GM19035 (cell line): Measurements from ENCODE around the gene ARID2.

ENCODE experiments used
- ATAC-seq: cut with Tn5 transposase; IDR thresholded peaks from one replicate; pipeline ENCODE4 v1.9.1; 2021; ENCODE audit not compliant: unreplicated experiment

Gene ARID2

DNA sequence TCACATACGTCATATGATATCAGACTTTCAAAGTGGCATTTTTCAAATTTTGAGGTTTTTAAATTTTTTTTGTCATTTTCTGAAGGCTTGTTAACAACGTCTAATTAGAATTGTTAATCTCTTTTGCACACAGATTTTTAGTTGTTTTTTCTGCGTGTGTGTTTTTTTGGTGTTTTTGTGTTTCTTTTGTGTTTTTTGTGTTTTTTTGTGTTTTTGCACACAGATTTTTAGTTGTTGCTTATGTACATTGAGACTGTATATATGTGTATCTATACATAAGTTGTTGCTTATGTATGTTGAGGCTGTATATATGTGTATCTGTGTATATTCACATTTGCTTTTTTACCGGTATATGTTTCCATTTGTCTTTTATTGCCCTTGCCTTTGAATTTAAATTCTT, 30.8 kb downstream of the ARID2 start:
- ATAC-seq, result no peak

DNA sequence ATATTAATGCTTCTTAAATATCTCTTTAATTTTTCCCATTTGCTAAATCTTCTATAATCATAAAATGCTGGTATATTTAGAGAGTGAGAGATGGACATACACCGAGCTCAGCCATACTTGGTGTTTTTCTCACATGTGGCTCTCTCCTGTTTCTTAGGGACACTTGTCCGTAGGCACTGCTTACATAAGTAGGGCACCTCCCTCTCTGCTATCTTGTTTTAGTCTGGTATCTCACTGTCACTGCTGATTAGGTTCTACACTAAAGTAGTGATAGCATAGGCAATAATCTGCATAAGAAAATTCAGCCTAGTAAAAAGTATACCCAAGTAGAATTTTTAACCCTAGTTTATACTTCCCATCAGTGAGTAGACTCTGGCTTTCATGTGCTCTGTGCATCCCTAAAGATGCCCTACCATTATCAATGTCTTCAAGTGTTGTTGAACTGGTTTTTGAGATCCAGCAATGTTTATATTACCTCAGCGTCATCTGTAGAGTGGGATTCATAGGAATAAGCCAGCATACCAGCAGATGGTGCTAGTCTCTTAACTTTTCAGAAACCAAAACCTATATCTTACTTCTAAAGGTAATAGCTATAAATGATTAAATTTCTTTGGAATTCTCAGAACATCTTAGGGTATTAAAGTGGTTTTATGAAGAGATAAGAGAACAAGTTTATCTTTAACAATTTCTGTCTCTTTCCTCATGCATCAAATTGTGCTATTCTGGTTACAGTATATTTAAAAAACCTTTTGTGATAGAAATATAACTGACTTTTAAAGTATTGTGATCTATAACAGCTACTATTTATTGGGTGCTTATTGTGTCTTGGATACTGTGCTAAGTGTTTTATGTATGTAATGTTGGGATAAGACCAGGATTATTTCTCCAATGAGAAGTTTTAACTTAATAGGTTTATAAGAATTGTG, 32.9 kb downstream of the ARID2 start:
- peak; percentile 50 for ATAC-seq

DNA sequence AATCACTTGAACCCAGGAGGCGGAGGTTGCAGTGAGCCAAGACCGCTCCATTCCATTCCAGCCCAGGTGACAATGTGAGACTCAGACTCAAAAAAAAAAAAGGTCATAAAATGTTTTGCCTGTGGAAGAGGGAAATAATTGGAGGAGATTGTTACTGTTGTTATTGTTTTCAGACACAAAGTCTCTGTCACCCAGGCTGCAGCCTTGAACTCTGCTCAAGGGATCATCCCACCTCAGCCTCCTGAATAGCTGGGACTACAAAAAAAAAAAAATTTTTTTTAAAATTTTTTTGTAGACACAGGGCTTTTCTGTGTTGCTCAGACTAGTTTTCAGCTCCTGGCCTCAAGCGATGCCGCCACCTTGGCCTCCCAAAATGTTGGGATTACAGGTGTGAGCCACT, 33.9 kb downstream of the ARID2 start:
- ATAC-seq, result no peak

DNA sequence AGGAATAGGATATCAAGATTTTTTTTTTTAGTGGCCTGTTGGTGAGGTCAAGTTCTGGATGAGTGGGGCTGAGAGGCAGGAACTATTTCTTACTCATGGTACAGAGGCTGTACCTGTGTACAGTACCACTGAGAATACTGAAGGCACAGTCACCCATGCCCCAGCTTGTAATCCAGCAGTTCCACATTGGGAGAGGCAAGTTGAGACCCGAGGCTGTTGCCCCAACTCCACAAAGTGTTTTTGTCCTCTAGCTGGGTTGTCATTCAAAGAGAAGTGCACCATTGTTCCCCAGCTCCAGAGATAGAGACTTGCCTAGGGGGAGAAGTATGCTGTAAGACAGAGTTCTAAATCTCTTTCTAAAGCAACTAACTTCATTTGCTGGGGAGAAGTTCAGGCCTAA, 38.7 kb downstream of the ARID2 start:
- no peak for ATAC-seq

DNA sequence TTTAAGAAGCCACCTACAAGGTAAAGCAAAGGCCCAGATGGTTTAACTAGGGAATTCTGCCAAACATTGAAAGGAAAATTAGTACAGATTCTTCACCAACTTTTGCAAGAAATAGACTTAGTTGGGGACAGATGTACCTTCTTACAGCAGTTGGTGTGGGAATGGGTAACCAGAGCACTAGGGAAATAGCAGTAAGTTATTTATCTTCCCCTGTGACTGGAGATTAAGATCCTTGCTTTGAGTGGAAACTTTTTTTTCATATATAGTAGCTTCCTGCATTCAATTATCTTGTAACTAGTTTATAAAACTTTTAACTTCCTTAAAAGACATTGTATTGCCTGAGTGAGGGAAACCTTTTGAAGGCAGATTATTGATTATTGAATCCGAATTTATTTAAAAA, 44.2 kb downstream of the ARID2 start:
- no peak for ATAC-seq

DNA sequence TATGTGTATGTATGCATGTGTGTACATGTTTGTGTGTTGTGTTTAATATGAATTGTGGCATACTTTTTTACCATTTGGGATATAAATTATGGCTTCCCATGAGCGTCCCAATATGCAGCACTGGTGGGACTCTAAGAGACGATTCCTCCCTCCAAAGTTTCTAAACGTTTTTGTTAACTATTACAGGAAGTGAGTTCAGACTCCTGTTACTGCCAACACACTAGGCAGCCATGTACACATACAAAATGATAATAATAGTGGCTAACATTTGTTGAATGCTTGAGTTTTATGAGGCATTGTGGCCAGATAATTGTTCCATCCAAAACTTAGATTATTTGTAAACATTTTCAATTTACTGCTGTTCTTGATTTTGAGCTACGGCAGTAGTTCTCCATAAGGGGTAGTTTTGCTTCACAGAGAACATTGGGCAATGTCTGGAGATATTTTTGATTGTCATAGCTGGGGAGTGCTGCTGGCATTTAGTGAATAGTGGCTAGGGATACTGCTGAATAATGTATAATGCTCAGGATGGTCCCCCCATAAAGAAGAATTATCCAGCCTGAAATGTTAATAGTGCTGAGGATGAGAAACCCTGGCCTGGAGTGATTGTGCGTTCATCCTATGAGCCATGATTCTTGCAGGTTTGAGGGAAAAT, 45.1 kb downstream of the ARID2 start:
- ATAC-seq, result no peak

DNA sequence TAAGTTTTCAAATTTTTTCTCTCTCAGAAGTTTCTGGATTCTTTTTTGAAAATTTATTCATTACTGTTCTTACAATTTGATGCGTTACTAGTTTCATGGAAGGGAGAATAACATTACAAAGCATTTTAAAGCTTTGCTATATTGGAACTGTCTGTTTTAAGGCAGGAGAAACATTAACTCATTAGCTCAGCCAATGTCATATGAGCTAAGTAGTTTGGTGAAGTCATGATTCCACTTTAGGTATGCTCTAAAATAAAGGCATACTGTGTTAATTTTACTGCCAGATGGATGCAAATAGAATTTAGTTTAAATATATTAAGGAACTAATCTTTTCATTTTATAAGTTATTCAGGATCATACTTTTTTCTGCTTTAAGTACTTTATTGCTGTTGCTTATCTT, 46.0 kb downstream of the ARID2 start:
- no peak for ATAC-seq

DNA sequence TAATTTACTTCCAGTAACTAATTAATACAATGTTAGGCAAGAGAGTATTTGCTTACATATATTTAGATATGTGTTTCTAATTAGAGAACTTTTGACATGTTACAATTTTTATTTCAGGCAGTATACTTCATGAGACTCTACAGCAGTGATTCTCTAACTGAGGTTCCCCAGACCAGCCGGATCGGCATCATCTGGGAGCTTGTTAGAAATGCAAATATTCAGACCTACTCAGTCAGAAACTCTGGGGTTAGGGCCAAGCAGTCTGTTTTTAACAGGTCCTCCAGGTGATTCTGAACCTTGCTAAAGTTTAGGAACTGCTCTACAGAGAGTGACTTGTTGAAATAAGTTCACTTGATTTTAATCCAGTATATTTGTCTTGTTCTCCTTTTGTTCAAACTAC, 46.5 kb downstream of the ARID2 start:
- ATAC-seq, result no peak

DNA sequence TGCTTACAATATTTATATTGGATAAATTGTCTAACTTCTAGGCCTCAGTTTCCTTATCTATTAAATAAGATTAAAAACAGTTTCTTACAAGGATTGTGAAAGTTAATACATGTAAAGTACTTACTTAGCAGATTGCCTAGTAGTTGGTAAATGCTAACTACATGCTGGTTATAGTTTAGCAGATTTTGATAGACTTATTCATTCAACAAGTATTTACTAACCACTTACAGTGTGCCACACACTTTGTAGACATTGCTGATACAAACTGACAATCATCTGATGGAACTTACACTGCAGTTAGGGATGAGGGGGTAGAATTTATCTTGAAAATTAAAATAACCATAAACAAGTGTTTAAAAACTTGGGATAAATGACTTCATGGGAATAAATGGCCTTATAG, 50.4 kb downstream of the ARID2 start:
- no peak for ATAC-seq

DNA sequence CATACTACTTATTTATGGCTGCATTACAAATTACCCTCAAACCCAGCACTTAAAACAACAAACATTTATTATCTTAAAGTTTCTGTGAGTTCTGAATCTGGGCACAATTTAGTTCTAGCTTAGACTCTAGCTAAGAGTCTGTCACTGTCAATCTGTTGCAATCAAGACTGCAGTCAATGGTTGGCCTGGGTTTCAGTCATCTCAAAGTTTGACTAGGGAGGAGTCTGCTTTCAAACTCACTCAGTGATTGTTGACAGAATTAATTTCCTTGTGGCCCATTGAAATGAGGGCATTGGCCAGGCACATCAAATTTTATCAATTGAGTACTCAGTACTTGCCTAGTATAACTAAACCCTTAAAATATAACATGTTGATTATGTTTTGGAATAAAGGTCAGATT, 51.6 kb downstream of the ARID2 start:
- ATAC-seq, result no peak

DNA sequence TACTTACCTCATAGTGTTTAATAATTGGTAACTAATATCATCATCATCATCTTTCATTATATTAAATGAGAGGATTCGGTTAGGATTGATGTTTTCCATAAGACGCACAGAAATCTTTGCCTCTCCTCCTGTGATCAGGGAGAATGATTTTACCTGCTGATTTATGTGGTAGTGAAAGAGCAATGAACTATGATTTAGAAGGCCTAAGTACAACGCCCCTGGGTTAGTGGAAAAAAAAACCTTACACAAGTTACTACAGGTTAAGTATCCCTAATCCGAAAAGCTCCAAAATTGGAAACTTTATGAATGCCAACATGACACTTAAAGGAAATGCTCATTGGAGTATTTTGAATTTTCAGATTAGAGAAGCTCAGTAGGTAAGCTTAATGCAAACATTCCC, 55.8 kb downstream of the ARID2 start:
- no peak for ATAC-seq

DNA sequence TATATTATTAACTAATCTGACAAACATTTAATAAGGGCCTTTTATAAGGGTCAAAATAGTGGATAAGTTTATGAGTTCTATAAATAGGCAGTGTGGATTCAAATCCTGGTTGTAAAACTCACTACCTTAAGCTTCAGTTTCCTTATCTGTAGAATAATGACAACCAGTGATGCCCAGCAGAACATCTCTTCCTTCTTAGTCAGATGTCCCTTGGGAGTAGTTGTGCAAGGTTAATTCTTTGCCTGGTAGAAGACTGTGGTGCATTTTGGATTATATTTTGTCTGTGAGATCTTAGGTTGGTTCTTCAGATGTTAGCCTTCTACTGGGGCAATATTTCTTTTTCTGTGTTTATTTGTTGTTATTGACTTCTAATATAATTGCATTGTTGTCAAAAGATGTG, 59.5 kb downstream of the ARID2 start:
- no peak for ATAC-seq

DNA sequence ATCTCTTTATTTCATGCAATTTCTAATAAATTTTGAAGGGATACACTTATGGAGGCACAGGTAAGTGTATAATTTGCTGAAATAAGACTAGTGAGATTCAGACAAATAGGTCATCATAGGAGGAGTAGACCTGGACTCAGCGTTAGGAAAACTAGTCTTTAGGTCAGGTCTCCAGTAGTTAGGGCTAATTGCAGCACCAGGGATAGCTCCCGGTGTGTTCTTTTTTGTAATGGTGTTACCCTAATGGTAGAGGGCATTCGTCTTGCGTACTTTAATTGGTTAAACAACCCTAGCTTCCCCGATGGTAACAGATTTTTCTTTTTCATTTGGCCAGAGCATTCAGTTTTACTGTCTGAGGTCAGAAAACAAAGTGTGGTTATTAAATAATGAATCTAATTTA, 64.9 kb downstream of the ARID2 start:
- no peak for ATAC-seq

DNA sequence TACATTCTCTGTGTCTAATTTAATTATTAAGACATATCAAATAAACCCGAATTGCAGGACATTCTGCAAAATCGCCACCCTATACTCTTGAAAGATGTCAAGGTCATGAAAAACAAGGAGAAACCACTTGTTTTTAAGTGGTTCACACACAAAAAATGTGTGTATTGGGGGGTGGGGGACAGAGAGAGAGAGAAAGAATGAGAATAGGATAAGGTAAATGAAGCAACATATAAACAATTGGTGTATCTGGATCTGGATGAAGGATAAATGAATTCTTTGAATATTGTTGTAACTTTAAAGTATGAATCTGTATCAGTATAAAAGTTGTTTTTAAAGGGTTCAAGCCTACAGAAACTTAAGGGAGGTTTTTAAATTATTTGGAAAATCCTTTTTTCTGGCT, 72.1 kb downstream of the ARID2 start:
- no peak for ATAC-seq

DNA sequence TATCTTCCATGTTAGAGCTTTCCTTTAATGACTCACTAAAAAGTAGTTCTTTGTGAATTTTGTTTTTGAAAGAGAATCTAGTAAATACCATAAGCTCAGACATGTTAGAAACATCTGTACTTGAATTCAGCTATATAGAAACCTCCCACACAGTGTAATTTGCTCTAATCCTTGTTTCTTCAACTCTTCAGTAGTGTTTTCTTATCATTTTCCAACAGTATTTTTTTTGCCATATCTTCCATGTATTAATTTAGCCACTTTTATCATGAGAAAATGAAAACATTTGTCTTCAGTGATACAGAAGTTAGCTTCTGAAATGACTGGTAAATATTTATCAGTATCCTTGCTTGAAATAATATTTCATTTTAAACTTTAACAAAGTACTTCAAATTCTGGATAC, 73.6 kb downstream of the ARID2 start:
- ATAC-seq, result no peak

DNA sequence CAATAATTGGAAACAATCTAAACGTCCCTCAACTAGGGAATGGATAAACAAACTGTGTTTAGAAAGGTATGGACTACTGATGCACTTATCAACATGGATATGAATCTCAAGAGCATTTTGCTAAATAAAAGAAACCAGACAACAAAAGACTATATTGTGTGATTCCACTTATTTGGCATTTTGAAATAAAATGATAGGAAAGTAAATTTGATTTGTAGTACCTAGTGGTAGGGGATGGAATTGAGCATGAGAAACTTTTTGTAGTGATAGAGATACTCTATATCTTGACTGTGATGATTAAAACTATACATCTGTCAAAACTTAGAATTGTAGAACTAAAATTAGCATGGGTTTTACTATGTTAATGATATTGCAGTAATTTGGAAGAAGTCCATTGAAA, 87.1 kb downstream of the ARID2 start:
- no peak for ATAC-seq

DNA sequence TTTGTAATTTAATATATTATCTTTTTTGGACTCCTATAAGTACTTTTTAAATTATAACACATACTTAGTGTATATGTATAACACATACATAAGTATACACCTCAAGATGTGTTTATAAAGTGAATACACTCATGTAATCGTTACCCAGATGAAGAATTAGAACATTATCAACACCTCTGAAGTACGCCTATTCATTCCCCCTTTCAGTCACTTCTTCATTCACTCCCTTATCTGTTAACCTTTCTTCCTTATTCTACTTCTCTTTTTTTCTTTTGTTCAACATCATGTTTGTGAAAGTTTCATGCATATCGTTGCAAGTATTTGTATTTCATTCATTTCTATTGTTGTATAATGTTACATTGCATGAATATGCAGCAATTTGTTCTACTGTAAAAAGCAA, 98.5 kb downstream of the ARID2 start:
- no peak for ATAC-seq

DNA sequence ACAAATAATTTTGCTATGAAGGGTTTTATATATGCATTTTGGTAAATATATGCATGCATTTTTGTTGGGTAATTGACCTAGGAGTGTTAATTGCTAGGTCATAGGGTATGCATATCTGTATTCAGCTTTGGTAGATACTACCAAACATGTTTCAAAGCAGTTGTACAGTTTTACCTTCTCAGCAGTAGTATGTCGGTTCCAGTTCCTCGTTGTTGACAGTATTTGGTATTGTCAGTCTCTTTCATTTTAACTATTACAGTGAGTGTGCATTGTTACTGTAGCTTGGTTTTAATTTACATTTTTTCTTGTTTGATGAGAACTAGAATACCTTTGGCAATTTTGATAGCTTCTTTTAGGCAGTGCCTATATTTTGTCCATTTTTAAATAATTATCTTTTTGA, 98.9 kb downstream of the ARID2 start:
- no peak for ATAC-seq

DNA sequence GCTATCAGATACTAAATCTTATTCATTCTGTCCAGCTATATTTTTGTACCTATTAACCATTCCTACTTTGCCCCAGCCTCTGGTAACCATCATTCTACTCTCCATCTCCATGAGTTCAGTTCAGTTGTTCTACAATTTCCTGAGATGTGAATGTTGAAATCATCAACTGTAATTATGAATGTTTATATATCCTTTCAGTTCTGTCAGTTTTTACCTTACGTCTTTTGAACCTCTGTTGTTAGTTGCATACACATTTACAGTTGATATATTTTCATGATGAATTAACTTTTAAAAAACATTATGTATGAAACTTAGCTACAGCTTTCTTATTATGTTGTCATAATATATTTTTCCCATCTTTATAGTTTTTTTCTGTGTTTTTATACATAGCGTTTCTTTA, 102.1 kb downstream of the ARID2 start:
- no peak for ATAC-seq

DNA sequence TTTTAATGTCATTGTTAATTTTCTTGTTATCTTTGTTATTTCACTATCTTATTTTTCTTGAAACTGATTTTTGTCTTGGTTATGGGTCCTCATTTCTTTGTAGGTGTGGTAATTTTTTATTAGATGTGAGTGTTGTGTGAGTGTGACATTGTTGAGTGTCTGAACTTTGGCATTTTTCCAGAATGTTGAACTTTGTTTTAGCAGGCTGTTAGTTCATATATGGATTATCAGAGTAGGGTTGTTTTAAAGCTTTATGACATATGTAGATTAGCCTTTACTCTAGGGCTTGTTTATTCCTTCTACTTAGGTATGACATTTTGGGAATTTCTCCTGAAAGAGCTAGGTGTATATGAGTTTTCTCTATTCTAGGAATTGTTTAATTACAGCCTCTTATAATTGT, 103.9 kb downstream of the ARID2 start:
- no peak for ATAC-seq

DNA sequence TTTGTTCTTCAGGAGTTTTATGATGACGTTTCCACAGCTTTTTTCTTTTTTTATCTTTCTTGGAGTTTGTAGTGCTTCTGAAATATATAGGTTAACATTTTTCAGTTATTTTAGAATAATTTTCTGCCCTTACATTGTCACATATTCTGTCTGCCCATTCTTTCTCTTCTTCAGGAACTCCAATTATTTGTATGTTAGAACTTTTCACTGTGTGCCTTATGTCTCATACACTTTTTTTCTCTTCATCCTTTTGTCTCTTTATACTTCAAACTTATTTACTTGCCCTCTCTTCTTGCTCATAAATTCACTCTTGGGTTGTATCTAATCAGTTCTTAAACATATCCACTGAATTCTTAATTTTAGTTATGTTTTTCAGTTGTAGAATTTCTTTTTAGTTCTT, 105.3 kb downstream of the ARID2 start:
- no peak for ATAC-seq

DNA sequence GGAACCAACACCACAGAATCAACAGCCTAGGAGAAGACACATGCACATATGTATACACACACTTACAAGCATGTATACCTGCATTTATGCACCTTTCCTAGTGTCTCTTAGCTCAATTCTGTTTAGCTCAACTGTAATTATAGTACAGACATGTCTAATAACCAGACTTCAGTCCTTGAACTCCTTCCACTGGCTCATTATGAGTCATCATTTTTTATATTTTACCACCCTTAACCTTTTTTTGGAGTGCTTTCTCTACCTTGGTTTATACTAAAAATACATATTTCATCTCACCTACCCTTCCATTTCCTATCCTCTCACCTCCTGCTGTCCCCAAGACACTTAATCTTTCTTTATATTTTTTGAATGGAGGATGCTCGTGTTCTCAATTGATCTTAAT, 110.4 kb downstream of the ARID2 start:
- ATAC-seq, result no peak

DNA sequence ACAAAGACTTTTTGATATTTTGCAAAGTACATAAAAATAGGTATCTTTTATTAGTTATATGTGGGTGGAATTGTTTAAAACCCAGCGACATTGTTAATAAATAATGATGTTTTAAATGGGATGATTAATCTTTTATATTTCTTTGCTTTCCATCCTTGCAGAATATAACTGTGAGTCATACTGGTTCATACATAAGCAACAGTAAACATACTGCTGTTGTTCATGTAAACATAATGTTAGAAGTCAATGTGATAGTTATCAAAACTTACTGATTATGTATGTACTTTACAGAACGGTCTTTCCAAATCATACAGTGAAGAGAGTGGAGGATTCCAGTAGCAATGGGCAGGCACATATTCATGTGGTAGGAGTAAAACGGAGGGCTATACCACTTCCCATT, 119.8 kb downstream of the ARID2 start:
- no peak for ATAC-seq
